Measurements from ENCODE around the gene PLK5.
"Not testable (repeated sequence)": the region's sequence is repeated elsewhere in the genome, so short reads cannot be mapped to it uniquely, and the experiment has no call there.

The PLK5 gene

GRCh38 chr19:1491114-1491848 lies 32.6 kb upstream of the PLK5 start, which contains the start of gene REEP6:
REEP6 (plus strand) TSS chr19:1491181; CDS start chr19:1491270, 89 bp downstream.
- no peak for DNase-seq

DNA sequence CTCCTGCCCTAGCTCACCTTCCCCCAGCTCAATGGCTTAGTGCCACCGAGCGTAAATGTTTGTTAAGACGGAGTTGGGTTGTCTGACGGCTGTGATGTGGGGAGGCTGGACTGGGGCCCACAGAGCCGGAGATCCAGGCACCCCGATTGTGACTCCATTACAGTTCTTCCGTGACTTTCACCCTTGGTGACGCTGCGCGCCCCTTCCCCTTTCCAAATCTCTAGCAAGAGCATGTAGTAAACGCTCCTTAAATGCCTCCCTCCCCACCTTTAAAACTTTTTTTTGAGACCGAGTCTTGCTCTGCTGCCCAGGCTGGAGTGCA lies 32.1 kb upstream of the PLK5 start:
- no peak for DNase-seq

- DNase-seq = no peak
These were observed 31.3 kb upstream of the PLK5 start for GRCh38 chr19:1492474-1493006.

GRCh38 chr19:1494115-1494815 lies 29.6 kb upstream of the PLK5 start:
- no peak for DNase-seq

DNA sequence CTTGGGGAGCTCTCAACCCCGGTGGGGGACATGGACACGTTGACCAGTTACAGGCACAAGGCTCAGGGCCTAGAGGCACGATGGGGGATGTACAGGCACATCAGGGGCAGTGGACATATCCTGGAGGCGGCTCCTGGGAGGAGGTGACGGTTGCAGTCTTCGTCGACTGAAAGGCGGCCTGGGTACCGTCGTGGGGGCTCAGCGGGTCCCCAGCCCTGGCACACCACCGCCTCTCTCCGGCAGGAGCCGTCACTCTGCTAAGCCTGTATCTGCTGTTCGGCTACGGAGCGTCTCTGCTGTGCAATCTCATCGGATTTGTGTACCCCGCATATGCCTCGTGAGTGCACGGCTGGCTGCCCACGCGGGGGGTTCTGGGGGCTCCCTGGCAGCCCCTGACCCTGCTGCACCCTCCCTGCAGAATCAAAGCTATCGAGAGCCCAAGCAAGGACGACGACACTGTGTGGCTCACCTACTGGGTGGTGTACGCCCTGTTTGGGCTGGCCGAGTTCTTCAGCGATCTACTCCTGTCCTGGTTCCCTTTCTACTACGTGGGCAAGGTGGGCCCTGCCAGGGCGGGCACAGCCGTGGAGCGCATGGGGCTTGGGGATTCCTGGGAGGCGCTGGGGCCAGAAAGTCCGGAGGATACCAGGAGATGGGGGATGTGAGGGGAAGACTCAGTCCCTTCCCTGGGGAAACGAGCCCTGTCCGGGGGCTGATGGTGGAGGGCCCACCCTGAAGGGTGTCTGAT lies 28.7 kb upstream of the PLK5 start:
- DNase-seq = no peak

GRCh38 chr19:1495799-1496713 lies 27.8 kb upstream of the PLK5 start:
- DNase-seq = no peak

DNA sequence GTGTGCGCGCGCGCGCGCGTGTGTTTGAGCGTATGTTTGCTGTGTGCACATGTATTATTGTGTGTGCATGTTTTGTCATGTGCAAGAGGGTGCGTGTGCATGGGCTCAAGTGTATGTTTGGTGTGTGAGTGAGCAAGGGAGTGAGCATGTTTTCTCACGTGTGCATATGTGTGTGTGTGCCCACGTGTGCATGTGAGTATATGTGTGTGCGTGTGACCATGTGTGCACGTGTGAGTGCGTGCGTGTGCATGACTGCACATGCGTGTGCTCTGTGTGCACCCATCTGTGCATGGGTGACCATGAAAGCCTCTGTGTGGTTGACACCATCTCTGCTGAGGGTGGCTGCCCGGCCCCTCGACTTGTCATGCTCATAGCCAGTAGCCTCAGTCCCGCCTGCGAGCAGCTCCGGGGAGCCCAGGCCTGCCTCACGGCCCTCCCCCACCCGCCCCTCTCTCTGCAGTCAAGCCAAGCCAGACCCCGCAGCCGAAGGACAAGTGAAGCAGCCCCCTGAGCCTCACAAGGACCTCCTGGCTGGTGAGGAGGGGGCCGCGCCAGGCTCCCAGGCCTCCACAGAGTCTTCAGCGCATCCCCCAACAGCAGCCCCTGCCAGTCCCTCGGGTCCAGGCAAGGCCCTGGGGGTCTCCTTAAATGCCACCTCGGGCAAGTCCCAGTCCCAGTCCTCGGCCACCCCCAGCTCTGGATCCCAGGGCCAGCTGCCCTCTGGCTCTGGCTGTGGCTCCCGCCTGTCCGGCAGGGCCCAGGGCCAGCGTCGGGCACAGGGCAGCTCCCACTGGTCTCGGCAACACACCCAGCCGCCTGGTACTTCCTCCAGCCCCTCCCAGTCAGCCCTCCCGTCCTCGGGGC lies 26.9 kb upstream of the PLK5 start:
- DNase-seq = no peak

GRCh38 chr19:1497578-1498235 lies 26.2 kb upstream of the PLK5 start:
- no peak for DNase-seq

- DNase-seq = not testable (repeated sequence)
These were observed 24.6 kb upstream of the PLK5 start for GRCh38 chr19:1499231-1499630.

DNA sequence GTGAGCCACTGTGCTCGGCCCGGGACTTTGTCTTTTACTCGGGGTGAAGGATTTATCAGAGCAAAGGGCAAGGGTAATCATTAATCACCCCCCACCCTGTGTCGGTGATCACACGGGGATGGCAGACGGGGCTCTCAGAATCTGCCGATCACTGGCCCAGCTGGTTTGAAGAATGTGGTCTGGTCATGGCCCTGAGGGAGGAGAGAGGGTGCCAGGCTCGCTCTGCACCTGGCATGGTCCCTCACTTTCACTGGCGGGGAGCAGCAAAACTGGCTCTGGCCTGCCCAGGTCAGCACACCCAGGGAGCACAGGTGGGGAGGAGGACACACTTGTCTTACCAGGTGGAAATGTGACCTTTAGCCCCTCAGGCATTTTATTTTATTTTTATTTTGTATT lies 22.7 kb upstream of the PLK5 start:
- no peak for DNase-seq

GRCh38 chr19:1502433-1503088 lies 21.3 kb upstream of the PLK5 start:
- no peak for DNase-seq

GRCh38 chr19:1503089-1503924 lies 20.6 kb upstream of the PLK5 start:
- peak; percentile 75 for DNase-seq

DNA sequence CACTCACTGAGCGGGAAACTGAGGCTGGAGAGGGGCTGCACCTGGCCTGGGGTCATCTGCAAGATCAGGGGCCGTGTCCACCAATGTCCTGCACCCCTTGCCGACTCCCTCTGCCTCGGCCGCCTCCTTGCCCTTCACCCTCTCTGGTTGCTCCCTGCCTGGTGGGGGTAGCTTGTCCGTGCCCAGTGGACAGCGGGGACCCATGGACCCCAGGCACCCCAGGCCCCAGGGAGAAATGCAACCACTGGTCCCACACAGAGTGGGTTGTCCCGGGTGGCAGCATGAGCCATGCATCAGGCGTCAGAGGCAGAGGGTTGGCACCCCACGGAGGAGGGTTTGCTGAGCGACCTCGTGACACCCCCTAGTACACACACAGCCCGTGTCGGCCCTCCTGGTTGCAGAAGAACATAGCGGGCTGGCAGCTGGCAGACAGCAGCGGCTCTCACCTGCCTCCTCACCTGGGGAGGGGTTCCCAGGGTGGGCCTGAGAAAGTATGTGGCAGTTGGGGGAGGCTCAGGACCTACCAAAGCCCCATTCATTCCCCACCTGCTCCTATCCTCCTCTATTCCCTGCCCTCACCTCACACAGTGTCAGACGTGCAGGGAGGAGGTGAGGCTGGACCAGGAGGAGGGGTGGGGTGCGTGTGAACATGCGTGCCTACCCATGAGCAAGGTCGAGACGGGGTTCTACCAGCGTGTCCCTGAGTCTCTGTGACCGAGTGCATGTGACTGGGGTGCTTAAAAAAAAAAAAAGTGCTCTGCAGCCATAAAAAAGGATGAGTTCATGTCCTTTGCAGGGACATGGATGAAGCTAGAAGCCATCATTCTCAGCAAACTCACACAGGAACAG lies 19.7 kb upstream of the PLK5 start:
- no peak for DNase-seq

GRCh38 chr19:1505012-1505411 lies 18.9 kb upstream of the PLK5 start:
- no peak for DNase-seq

DNA sequence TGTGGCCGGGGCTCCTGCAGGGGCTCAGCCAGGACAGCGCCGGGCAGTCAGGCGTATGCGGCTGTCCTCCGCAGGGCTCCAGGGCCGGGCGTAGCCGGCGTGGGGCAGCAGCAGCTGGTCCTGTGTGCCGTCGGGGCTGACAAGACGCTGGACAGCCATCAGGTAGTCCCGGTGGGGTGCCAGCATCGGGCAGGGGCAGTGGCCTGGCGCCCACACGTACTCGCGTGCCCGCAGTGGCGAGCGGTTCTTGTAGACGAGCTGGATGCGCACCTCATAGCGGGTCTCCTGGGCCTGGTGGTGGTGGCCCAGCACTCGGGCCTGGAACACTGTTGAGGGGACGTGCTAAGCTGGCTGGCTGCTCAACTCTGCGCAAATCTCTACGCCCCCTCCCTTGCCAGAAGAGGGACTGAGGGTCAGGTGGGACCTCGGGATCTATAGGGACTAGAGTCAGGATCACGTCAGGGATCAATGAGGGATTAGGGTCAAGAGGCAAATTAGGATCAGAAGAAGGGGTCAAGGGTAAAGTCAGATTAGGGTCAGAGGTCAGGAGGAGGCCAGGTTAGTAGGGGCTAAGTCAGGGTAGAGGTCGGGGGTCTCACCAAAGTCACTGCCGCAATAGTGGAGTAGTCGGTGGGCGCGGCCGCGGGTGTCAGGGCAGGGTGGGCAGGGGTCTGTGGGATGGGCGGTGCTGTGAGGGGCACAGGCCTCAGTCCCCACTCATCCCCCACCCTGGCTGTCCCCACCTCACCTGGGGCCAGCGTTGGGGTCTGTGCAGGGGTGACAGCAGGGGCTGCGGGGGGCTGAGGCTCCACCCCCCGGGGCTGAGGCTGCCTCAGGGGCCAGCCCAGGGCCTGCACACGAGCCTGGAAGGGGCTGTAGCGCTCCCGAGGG lies 17.6 kb upstream of the PLK5 start:
- no peak for DNase-seq

DNA sequence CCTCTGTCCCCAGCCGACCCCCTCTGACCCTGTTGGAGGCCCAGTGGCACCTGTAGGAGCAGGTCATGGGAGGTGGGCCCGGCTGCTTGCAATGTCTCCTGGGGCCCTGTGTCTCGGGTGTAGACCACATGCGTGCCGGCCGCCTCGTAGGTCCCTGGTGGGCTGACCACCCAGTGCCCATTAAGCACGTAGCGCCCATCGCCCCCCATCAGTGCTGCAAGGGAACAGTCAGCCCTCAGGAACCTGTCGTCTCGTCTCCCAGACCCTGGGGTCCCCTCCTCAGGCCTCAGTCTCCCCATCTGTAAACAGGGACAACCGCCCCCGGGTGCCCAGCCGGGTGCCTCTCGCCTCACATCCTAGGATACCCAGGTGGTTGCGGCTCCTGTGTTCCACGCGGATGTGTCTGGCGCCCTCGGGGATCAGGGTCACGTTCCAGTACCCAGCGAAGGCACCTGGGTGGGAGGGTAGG lies 16.7 kb upstream of the PLK5 start:
- no peak for DNase-seq
